ENCODE results near the gene PRTG. TPM values are rescaled to one million over a fixed set of nuclear protein-coding genes. Genes with fewer than 3 reads are reported as not detected.

PRTG gene
- total RNA-seq, 1 experiment from 2014 or later = 11.4 TPM

- POLR2A ChIA-PET = interaction anchor here (0.5 to 0.6 kb wide), 4 partner anchors 37 to 63 kb away, joined by 3 to 9 read pairs (median 4); no protein-coding TSS in a partner anchor
- Histone ChIP-seq H3K36me3 (ENCODE audit: control insufficient read depth, insufficient read depth, low read length) (no peaks in the 10 kb centered on the region), H3K4me3 (ENCODE audit: low read depth in 2 of 2, low read length in 2 of 2) (no peak overlapping the region), H3K9me3 (ENCODE audit: control insufficient read depth, insufficient read depth, low read depth, low read length) (no peaks in the 10 kb centered on the region), H3K4me1 (ENCODE audit: control insufficient read depth, insufficient read depth, low read length) (peaks cover 11% of the 10 kb centered on the region), H3K27ac (ENCODE audit: low read length) (no peak overlapping the region), H3K27me3 (ENCODE audit: control insufficient read depth, insufficient read depth, low read length) (no peaks in the 10 kb centered on the region)
- CTCF ChIA-PET = interaction anchor here (0.6 kb wide), 1 partner anchor 24 kb away, joined by 4 read pairs; no protein-coding TSS in a partner anchor
- in situ Hi-C loops (cut with HindIII; ENCODE audit: low pct_unique_long_range_greater_than_20kb, low sequenced_read_pairs) = no loop called here
- DNase-seq (ENCODE audit: low read depth, low spot score) = no peak
- BruUV-seq (replicated peaks) = no TSS peak
- intact Hi-C loops (cut with micrococcal nuclease; ENCODE audit: unreplicated experiment) = no loop called here
- TF ChIP-seq TCF7L2 (IDR thresholded peaks at IDR 0.05; ENCODE audit: low read depth, low read length) = no peak
- TF ChIP-seq REST (IDR thresholded peaks at IDR 0.05; ENCODE audit: insufficient read depth in 1 of 2, low read depth in 2 of 2, low read length in 1 of 2) = no peak
- TF ChIP-seq CTCF (IDR thresholded peaks at IDR 0.05) = no peak
- TF ChIP-seq SIN3A (IDR thresholded peaks at IDR 0.05; ENCODE audit: borderline replicate concordance, insufficient read depth, low read depth, low read length) = no peak
- no peak for TF ChIP-seq POLR2AphosphoS5 (IDR thresholded peaks at IDR 0.05; ENCODE audit: low read depth, low read length)
- no peak for ATAC-seq
Measured at GRCh38 chr15:55659481-55659880, 83.5 kb downstream of the PRTG start.

GRCh38 chr15:55658886-55659285 lies 84.1 kb downstream of the PRTG start:
- Histone ChIP-seq H3K4me1 (ENCODE audit: control insufficient read depth, insufficient read depth, low read length) (peaks cover 11% of the 10 kb centered on the region), H3K36me3 (ENCODE audit: control insufficient read depth, insufficient read depth, low read length) (no peaks in the 10 kb centered on the region), H3K9me3 (ENCODE audit: control insufficient read depth, insufficient read depth, low read depth, low read length) (no peaks in the 10 kb centered on the region), H3K27me3 (ENCODE audit: control insufficient read depth, insufficient read depth, low read length) (no peaks in the 10 kb centered on the region), H3K4me3 (ENCODE audit: low read depth in 2 of 2, low read length in 2 of 2) (no peak overlapping the region), H3K27ac (ENCODE audit: low read length) (no peak overlapping the region)
- ATAC-seq (no peak), DNase-seq (ENCODE audit: low read depth, low spot score) (no peak)
- TF ChIP-seq CTCF (IDR thresholded peaks at IDR 0.05) (no peak), TCF7L2 (IDR thresholded peaks at IDR 0.05; ENCODE audit: low read depth, low read length) (no peak), REST (IDR thresholded peaks at IDR 0.05; ENCODE audit: insufficient read depth in 1 of 2, low read depth in 2 of 2, low read length in 1 of 2) (no peak), SIN3A (IDR thresholded peaks at IDR 0.05; ENCODE audit: borderline replicate concordance, insufficient read depth, low read depth, low read length) (no peak), POLR2AphosphoS5 (IDR thresholded peaks at IDR 0.05; ENCODE audit: low read depth, low read length) (no peak)
- no TSS peak for BruUV-seq (replicated peaks)
- in situ Hi-C loops (cut with HindIII; ENCODE audit: low pct_unique_long_range_greater_than_20kb, low sequenced_read_pairs) = no loop called here
- ChIA-PET CTCF (no interaction called here), POLR2A (interaction anchor here (0.7 kb wide), 1 partner anchor 327 kb away, joined by 6 read pairs; no protein-coding TSS in a partner anchor)
- intact Hi-C loops (cut with micrococcal nuclease; ENCODE audit: unreplicated experiment) = no loop called here
